Measurements from ENCODE around the gene PTCD2.

DNA sequence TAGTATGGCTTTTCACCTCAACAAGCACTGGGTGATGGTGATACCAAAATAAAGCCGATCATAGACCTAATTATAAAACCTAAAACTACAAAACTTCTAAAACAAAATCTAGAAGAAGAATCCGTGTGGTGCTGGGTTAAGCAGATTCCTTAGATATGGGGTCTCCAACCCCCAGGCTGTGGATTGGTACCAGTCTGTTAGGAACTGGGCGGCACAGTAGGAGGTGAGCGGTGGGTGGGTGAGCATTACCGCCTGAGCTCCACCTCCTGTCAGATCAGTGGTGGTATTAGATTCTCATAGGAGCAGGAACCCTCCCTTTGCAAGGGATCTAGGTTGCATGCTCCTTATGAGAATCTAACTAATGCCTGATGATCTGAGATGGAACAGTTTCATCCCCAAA, 33.4 kb upstream of the PTCD2 start:
- TF ChIP-seq, protein P1, sequence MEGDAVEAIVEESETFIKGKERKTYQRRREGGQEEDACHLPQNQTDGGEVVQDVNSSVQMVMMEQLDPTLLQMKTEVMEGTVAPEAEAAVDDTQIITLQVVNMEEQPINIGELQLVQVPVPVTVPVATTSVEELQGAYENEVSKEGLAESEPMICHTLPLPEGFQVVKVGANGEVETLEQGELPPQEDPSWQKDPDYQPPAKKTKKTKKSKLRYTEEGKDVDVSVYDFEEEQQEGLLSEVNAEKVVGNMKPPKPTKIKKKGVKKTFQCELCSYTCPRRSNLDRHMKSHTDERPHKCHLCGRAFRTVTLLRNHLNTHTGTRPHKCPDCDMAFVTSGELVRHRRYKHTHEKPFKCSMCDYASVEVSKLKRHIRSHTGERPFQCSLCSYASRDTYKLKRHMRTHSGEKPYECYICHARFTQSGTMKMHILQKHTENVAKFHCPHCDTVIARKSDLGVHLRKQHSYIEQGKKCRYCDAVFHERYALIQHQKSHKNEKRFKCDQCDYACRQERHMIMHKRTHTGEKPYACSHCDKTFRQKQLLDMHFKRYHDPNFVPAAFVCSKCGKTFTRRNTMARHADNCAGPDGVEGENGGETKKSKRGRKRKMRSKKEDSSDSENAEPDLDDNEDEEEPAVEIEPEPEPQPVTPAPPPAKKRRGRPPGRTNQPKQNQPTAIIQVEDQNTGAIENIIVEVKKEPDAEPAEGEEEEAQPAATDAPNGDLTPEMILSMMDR (IDR thresholded peaks at IDR 0.05; ENCODE audit: insufficient read depth, low read length): no peak
- TF ChIP-seq POLR2AphosphoS5 (IDR thresholded peaks at IDR 0.05; ENCODE audit: low read depth) (no peak), SPI1 (IDR thresholded peaks at IDR 0.05; ENCODE audit: borderline replicate concordance, low read depth) (no peak), GABPA (IDR thresholded peaks at IDR 0.05; ENCODE audit: low read depth) (no peak)
- TF ChIP-seq, protein P2, sequence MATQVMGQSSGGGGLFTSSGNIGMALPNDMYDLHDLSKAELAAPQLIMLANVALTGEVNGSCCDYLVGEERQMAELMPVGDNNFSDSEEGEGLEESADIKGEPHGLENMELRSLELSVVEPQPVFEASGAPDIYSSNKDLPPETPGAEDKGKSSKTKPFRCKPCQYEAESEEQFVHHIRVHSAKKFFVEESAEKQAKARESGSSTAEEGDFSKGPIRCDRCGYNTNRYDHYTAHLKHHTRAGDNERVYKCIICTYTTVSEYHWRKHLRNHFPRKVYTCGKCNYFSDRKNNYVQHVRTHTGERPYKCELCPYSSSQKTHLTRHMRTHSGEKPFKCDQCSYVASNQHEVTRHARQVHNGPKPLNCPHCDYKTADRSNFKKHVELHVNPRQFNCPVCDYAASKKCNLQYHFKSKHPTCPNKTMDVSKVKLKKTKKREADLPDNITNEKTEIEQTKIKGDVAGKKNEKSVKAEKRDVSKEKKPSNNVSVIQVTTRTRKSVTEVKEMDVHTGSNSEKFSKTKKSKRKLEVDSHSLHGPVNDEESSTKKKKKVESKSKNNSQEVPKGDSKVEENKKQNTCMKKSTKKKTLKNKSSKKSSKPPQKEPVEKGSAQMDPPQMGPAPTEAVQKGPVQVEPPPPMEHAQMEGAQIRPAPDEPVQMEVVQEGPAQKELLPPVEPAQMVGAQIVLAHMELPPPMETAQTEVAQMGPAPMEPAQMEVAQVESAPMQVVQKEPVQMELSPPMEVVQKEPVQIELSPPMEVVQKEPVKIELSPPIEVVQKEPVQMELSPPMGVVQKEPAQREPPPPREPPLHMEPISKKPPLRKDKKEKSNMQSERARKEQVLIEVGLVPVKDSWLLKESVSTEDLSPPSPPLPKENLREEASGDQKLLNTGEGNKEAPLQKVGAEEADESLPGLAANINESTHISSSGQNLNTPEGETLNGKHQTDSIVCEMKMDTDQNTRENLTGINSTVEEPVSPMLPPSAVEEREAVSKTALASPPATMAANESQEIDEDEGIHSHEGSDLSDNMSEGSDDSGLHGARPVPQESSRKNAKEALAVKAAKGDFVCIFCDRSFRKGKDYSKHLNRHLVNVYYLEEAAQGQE (IDR thresholded peaks at IDR 0.05; ENCODE audit: insufficient replicate concordance, low read depth): no peak

Measured in HL-60 (cell line).